ENCODE results near the gene GABRB2. TPM values are rescaled to one million over a fixed set of nuclear protein-coding genes. Genes with fewer than 3 reads are reported as not detected.

GABRB2 gene
- total RNA-seq, 1 donor from 2014 or later: 0.20 TPM

- DNase-seq (ENCODE audit: low read depth) (no peak), FAIRE-seq (no peak)
- Histone ChIP-seq H3K27ac (ENCODE audit: low read depth, low read length) (no peak overlapping the region), H3K9ac (ENCODE audit: low read length) (no peak overlapping the region), H3K79me2 (ENCODE audit: insufficient read depth, low read length) (no peaks in the 10 kb centered on the region), H2AFZ (ENCODE audit: low read depth, low read length) (no peak overlapping the region), H3K9me3 (ENCODE audit: insufficient read depth, low read depth, low read length) (no peaks in the 10 kb centered on the region), H4K20me1 (ENCODE audit: insufficient read depth, low read length) (no peaks in the 10 kb centered on the region), H3K4me1 (ENCODE audit: insufficient read depth, low read length) (no peaks in the 10 kb centered on the region), H3K36me3 (ENCODE audit: insufficient read depth, low read length) (no peaks in the 10 kb centered on the region), H3K4me2 (ENCODE audit: low read length) (no peak overlapping the region), H3K4me3 (ENCODE audit: insufficient read depth, low read depth, low read length) (no peak overlapping the region), H3K27me3 (ENCODE audit: insufficient read depth, low read length) (no peaks in the 10 kb centered on the region)
- Mint-ChIP-seq H3K27ac (ENCODE audit: unreplicated experiment) (no peak overlapping the region), H3K9me3 (ENCODE audit: unreplicated experiment) (no peaks in the 10 kb centered on the region), H3K36me3 (ENCODE audit: low read depth, unreplicated experiment) (no peaks in the 10 kb centered on the region), H3K4me3 (ENCODE audit: unreplicated experiment) (no peak overlapping the region), H3K4me1 (ENCODE audit: low read depth, unreplicated experiment) (peaks cover 4% of the 10 kb centered on the region), H3K27me3 (ENCODE audit: low read depth, unreplicated experiment) (no peaks in the 10 kb centered on the region)
- TF ChIP-seq EZH2 (IDR thresholded peaks at IDR 0.05; ENCODE audit: insufficient read depth, low read length) (no peak), CTCF (IDR thresholded peaks at IDR 0.05; ENCODE audit: insufficient read depth, low read depth, low read length) (no peak)
Observed at GRCh38 chr5:161535762-161536161, 10.8 kb downstream of the GABRB2 start.

- no peaks in the 10 kb centered on the region for H3K9me3 ChIP-seq (ENCODE audit: insufficient read depth, low read depth, low read length)
- H3K27me3 Mint-ChIP-seq (ENCODE audit: low read depth, unreplicated experiment): no peaks in the 10 kb centered on the region
- H3K4me3 ChIP-seq (ENCODE audit: insufficient read depth, low read depth, low read length): no peak overlapping the region
- H3K36me3 ChIP-seq (ENCODE audit: insufficient read depth, low read length): no peaks in the 10 kb centered on the region
- H3K36me3 Mint-ChIP-seq (ENCODE audit: low read depth, unreplicated experiment): no peaks in the 10 kb centered on the region
- no peak overlapping the region for H3K27ac Mint-ChIP-seq (ENCODE audit: unreplicated experiment)
- H3K4me1 ChIP-seq (ENCODE audit: insufficient read depth, low read length): no peaks in the 10 kb centered on the region
- FAIRE-seq (no peak), DNase-seq (ENCODE audit: low read depth) (no peak)
- TF ChIP-seq EZH2 (IDR thresholded peaks at IDR 0.05; ENCODE audit: insufficient read depth, low read length): no peak
- TF ChIP-seq CTCF (IDR thresholded peaks at IDR 0.05; ENCODE audit: insufficient read depth, low read depth, low read length): no peak
- H4K20me1 ChIP-seq (ENCODE audit: insufficient read depth, low read length): no peaks in the 10 kb centered on the region
- no peak overlapping the region for H3K27ac ChIP-seq (ENCODE audit: low read depth, low read length)
- no peaks in the 10 kb centered on the region for H3K9me3 Mint-ChIP-seq (ENCODE audit: unreplicated experiment)
- H3K4me1 Mint-ChIP-seq (ENCODE audit: low read depth, unreplicated experiment): no peaks in the 10 kb centered on the region
- H3K27me3 ChIP-seq (ENCODE audit: insufficient read depth, low read length): no peaks in the 10 kb centered on the region
- no peak overlapping the region for H3K9ac ChIP-seq (ENCODE audit: low read length)
- H3K4me2 ChIP-seq (ENCODE audit: low read length): no peak overlapping the region
- no peak overlapping the region for H3K4me3 Mint-ChIP-seq (ENCODE audit: unreplicated experiment)
- H3K79me2 ChIP-seq (ENCODE audit: insufficient read depth, low read length): no peaks in the 10 kb centered on the region
- H2AFZ ChIP-seq (ENCODE audit: low read depth, low read length): no peak overlapping the region
Observed at GRCh38 chr5:161530700-161531099, 15.8 kb downstream of the GABRB2 start.

GRCh38 chr5:161513942-161514341 is 32.6 kb downstream of the GABRB2 start:
- DNase-seq (ENCODE audit: low read depth) (no peak), FAIRE-seq (no peak)
- Histone ChIP-seq H3K79me2 (ENCODE audit: insufficient read depth, low read length) (no peaks in the 10 kb centered on the region), H2AFZ (ENCODE audit: low read depth, low read length) (no peak overlapping the region), H3K27ac (ENCODE audit: low read depth, low read length) (no peak overlapping the region), H3K27me3 (ENCODE audit: insufficient read depth, low read length) (no peaks in the 10 kb centered on the region), H3K9me3 (ENCODE audit: insufficient read depth, low read depth, low read length) (no peaks in the 10 kb centered on the region), H3K4me1 (ENCODE audit: insufficient read depth, low read length) (no peaks in the 10 kb centered on the region), H3K4me3 (ENCODE audit: insufficient read depth, low read depth, low read length) (no peak overlapping the region), H3K4me2 (ENCODE audit: low read length) (no peak overlapping the region), H3K36me3 (ENCODE audit: insufficient read depth, low read length) (no peaks in the 10 kb centered on the region), H3K9ac (ENCODE audit: low read length) (no peak overlapping the region), H4K20me1 (ENCODE audit: insufficient read depth, low read length) (no peaks in the 10 kb centered on the region)
- H3K9me3 Mint-ChIP-seq (ENCODE audit: unreplicated experiment): peaks cover 4% of the 10 kb centered on the region
- H3K4me1 Mint-ChIP-seq (ENCODE audit: low read depth, unreplicated experiment): no peaks in the 10 kb centered on the region
- H3K27ac Mint-ChIP-seq (ENCODE audit: unreplicated experiment): no peak overlapping the region
- no peak for TF ChIP-seq CTCF (IDR thresholded peaks at IDR 0.05; ENCODE audit: insufficient read depth, low read depth, low read length)
- TF ChIP-seq EZH2 (IDR thresholded peaks at IDR 0.05; ENCODE audit: insufficient read depth, low read length): no peak
- no peaks in the 10 kb centered on the region for H3K36me3 Mint-ChIP-seq (ENCODE audit: low read depth, unreplicated experiment)
- H3K27me3 Mint-ChIP-seq (ENCODE audit: low read depth, unreplicated experiment): no peaks in the 10 kb centered on the region
- H3K4me3 Mint-ChIP-seq (ENCODE audit: unreplicated experiment): no peak overlapping the region

Data from astrocyte (in vitro differentiated cells and primary cell).